Mucosa of descending colon (tissue), 3 donors: ENCODE results near the gene NLRP1. TPM values are rescaled to one million over a fixed set of nuclear protein-coding genes. Genes with fewer than 3 reads are reported as not detected.

Experiments
- ATAC-seq: fragments of 200-7000 bp; cut with Tn5 transposase; one replicate; pipeline ENCODE4 v1.9.1; 2020; ENCODE audit warnings: mild to moderate bottlenecking, moderate library complexity
- DNase-seq, 3 donors: peaks; one replicate each; pipeline ENCODE4 v3.0.0-alpha.2; 2020
- H3K36me3 ChIP-seq: fragments of 200-600 bp; one replicate; pipeline ENCODE4 v1.8.0; 2021; ENCODE audit warnings: low read depth, mild to moderate bottlenecking
- H3K4me1 ChIP-seq: fragments of 200-600 bp; one replicate; pipeline ENCODE4 v1.8.0; 2021; ENCODE audit warnings: low read depth, mild to moderate bottlenecking
- H3K4me3 ChIP-seq: fragments of 200-600 bp; one replicate; pipeline ENCODE4 v1.8.0; 2021; ENCODE audit warnings: mild to moderate bottlenecking
- H3K9me3 ChIP-seq: fragments of 200-600 bp; one replicate; pipeline ENCODE4 v1.8.0; 2021; ENCODE audit warnings: mild to moderate bottlenecking
- CTCF ChIP-seq: fragments of 200-600 bp; IDR thresholded peaks from one replicate; pipeline ENCODE4 v1.8.0; 2022; ENCODE audit warnings: antibody characterized with exemption, mild to moderate bottlenecking
- intact Hi-C, 2 donors: fragments of 100-400 bp; cut with DNase I in 1 of 2; cut with micrococcal nuclease in 1 of 2; formaldehyde crosslinking; loops; one replicate each; pipeline versions ENCODE4 v1.11.0 to v1.11.1; 2022; cut with DNase I, micrococcal nuclease
- total RNA-seq, 3 donors: library from RNA; stranded (reverse); fragmentation: NEBNext Ultra II Directional in 2 of 3; extraction: Animal tissue kit (Norgen Biotek cat#: 25700) in 2 of 3; gene quantifications; one replicate each; pipeline versions ENCODE4 v1.2.1 to v1.2.4, GENCODE V29; 2021 to 2023
- donor health status: DM: no; HTN: no; CAD: no; lungs with moderate emphysema.
- donor health status: DM: no; HTN: no; CAD: no.
- donor health status: DM: no; HTN: yes; CAD: no.

Gene NLRP1
- total RNA-seq, 3 donors from 2014 or later: 4.6 to 13.9 (median 8.0) TPM

- no peak for TF ChIP-seq CTCF
- H3K4me1 ChIP-seq: no peaks in the 10 kb centered on the region
- H3K9me3 ChIP-seq: no peaks in the 10 kb centered on the region
- ATAC-seq (no peak), DNase-seq (no peak)
- no peaks in the 10 kb centered on the region for H3K36me3 ChIP-seq
- intact Hi-C loops: no loop called here
- H3K4me3 ChIP-seq: no peak overlapping the region
Measured at GRCh38 chr17:5553479-5553878, 30.8 kb downstream of the NLRP1 start.

GRCh38 chr17:5552841-5553240 is 31.5 kb downstream of the NLRP1 start:
- DNase-seq: no peak
- no peaks in the 10 kb centered on the region for H3K4me1 ChIP-seq
- no peaks in the 10 kb centered on the region for H3K9me3 ChIP-seq
- intact Hi-C loops: no loop called here
- ATAC-seq: no peak
- no peaks in the 10 kb centered on the region for H3K36me3 ChIP-seq
- no peak for TF ChIP-seq CTCF
- H3K4me3 ChIP-seq: no peak overlapping the region

GRCh38 chr17:5545051-5545987 is 39.0 kb downstream of the NLRP1 start:
- no peaks in the 10 kb centered on the region for H3K4me1 ChIP-seq
- no peak overlapping the region for H3K4me3 ChIP-seq
- ATAC-seq (no peak), DNase-seq (no peak)
- intact Hi-C loops: no loop called here
- TF ChIP-seq CTCF: no peak
- H3K9me3 ChIP-seq: no peaks in the 10 kb centered on the region
- H3K36me3 ChIP-seq: no peaks in the 10 kb centered on the region

GRCh38 chr17:5544115-5544514 is 40.2 kb downstream of the NLRP1 start:
- no peak for ATAC-seq
- DNase-seq: no peak
- intact Hi-C loops: no loop called here
- no peak for TF ChIP-seq CTCF
- no peak overlapping the region for H3K4me3 ChIP-seq
- no peaks in the 10 kb centered on the region for H3K36me3 ChIP-seq
- H3K4me1 ChIP-seq: no peaks in the 10 kb centered on the region
- no peaks in the 10 kb centered on the region for H3K9me3 ChIP-seq

GRCh38 chr17:5541610-5542202 is 42.6 kb downstream of the NLRP1 start:
- Histone ChIP-seq H3K9me3 (no peaks in the 10 kb centered on the region), H3K4me1 (no peaks in the 10 kb centered on the region), H3K4me3 (no peak overlapping the region), H3K36me3 (no peaks in the 10 kb centered on the region)
- DNase-seq (no peak), ATAC-seq (no peak)
- TF ChIP-seq CTCF: no peak
- intact Hi-C loops: no loop called here
